ENCODE results near the gene TNFSF18. TPM values are rescaled to one million over a fixed set of nuclear protein-coding genes. Genes with fewer than 3 reads are reported as not detected.

TNFSF18 gene
- polyA plus RNA-seq, 1 donor = 0.18 TPM

GRCh38 chr1:173005196-173005864 lies 45.4 kb downstream of the TNFSF18 start:
- no peaks in the 10 kb centered on the region for H3K36me3 ChIP-seq (ENCODE audit: control insufficient read depth, insufficient read depth, low read length)
- H3K4me1 ChIP-seq (ENCODE audit: control insufficient read depth, insufficient read depth, low read length) = no peaks in the 10 kb centered on the region
- no CpG with 5 or more reads among the region's 2 CpGs for WGBS (ENCODE audit: insufficient coverage, low lambda C conversion rate)
- no peaks in the 10 kb centered on the region for H3K9me3 ChIP-seq (ENCODE audit: control insufficient read depth, low read depth, low read length)
- H3K4me3 ChIP-seq (ENCODE audit: low read length) = no peak overlapping the region
- DNase-seq = no peak
- H3K27ac ChIP-seq (ENCODE audit: low read length) = no peak overlapping the region
- no peaks in the 10 kb centered on the region for H3K27me3 ChIP-seq (ENCODE audit: control insufficient read depth, insufficient read depth, low read length)

GRCh38 chr1:173002891-173003838 lies 47.6 kb downstream of the TNFSF18 start:
- 86% methylated on average over 5 of the region's 6 CpGs for WGBS (ENCODE audit: insufficient coverage, low lambda C conversion rate)
- no peak for DNase-seq
- no peak overlapping the region for H3K27ac ChIP-seq (ENCODE audit: low read length)
- no peaks in the 10 kb centered on the region for H3K9me3 ChIP-seq (ENCODE audit: control insufficient read depth, low read depth, low read length)
- H3K36me3 ChIP-seq (ENCODE audit: control insufficient read depth, insufficient read depth, low read length) = no peaks in the 10 kb centered on the region
- no peak overlapping the region for H3K4me3 ChIP-seq (ENCODE audit: low read length)
- no peaks in the 10 kb centered on the region for H3K4me1 ChIP-seq (ENCODE audit: control insufficient read depth, insufficient read depth, low read length)
- no peaks in the 10 kb centered on the region for H3K27me3 ChIP-seq (ENCODE audit: control insufficient read depth, insufficient read depth, low read length)

GRCh38 chr1:172999349-172999748 lies 51.4 kb downstream of the TNFSF18 start:
- H3K36me3 ChIP-seq (ENCODE audit: control insufficient read depth, insufficient read depth, low read length) = no peaks in the 10 kb centered on the region
- H3K4me1 ChIP-seq (ENCODE audit: control insufficient read depth, insufficient read depth, low read length) = no peaks in the 10 kb centered on the region
- H3K27ac ChIP-seq (ENCODE audit: low read length) = no peak overlapping the region
- H3K27me3 ChIP-seq (ENCODE audit: control insufficient read depth, insufficient read depth, low read length) = no peaks in the 10 kb centered on the region
- WGBS (ENCODE audit: insufficient coverage, low lambda C conversion rate) = 80% methylated on average over 1 of the region's 3 CpGs
- no peaks in the 10 kb centered on the region for H3K9me3 ChIP-seq (ENCODE audit: control insufficient read depth, low read depth, low read length)
- no peak for DNase-seq
- H3K4me3 ChIP-seq (ENCODE audit: low read length) = no peak overlapping the region

- WGBS (ENCODE audit: insufficient coverage, low lambda C conversion rate) = 88% methylated on average over 1 of the region's 2 CpGs
- Histone ChIP-seq H3K9me3 (ENCODE audit: control insufficient read depth, low read depth, low read length) (no peaks in the 10 kb centered on the region), H3K4me3 (ENCODE audit: low read length) (no peak overlapping the region), H3K4me1 (ENCODE audit: control insufficient read depth, insufficient read depth, low read length) (no peaks in the 10 kb centered on the region), H3K36me3 (ENCODE audit: control insufficient read depth, insufficient read depth, low read length) (no peaks in the 10 kb centered on the region), H3K27ac (ENCODE audit: low read length) (no peak overlapping the region), H3K27me3 (ENCODE audit: control insufficient read depth, insufficient read depth, low read length) (no peaks in the 10 kb centered on the region)
- no peak for DNase-seq
Measured at GRCh38 chr1:172997941-172998361, 52.8 kb downstream of the TNFSF18 start.

- H3K27ac ChIP-seq (ENCODE audit: low read length) = no peak overlapping the region
- H3K4me1 ChIP-seq (ENCODE audit: control insufficient read depth, insufficient read depth, low read length) = no peaks in the 10 kb centered on the region
- H3K36me3 ChIP-seq (ENCODE audit: control insufficient read depth, insufficient read depth, low read length) = no peaks in the 10 kb centered on the region
- no peak overlapping the region for H3K4me3 ChIP-seq (ENCODE audit: low read length)
- no peak for DNase-seq
- no peaks in the 10 kb centered on the region for H3K27me3 ChIP-seq (ENCODE audit: control insufficient read depth, insufficient read depth, low read length)
- 100% methylated on average over 1 of the region's 2 CpGs for WGBS (ENCODE audit: insufficient coverage, low lambda C conversion rate)
- no peaks in the 10 kb centered on the region for H3K9me3 ChIP-seq (ENCODE audit: control insufficient read depth, low read depth, low read length)
Measured at GRCh38 chr1:172993640-172994039, 57.1 kb downstream of the TNFSF18 start.

- DNase-seq = peak in 1 of 2 donors; percentile 27
- Histone ChIP-seq H3K36me3 (ENCODE audit: control insufficient read depth, insufficient read depth, low read length) (no peaks in the 10 kb centered on the region), H3K27ac (ENCODE audit: low read length) (no peak overlapping the region), H3K4me1 (ENCODE audit: control insufficient read depth, insufficient read depth, low read length) (no peaks in the 10 kb centered on the region), H3K27me3 (ENCODE audit: control insufficient read depth, insufficient read depth, low read length) (no peaks in the 10 kb centered on the region), H3K9me3 (ENCODE audit: control insufficient read depth, low read depth, low read length) (no peaks in the 10 kb centered on the region), H3K4me3 (ENCODE audit: low read length) (no peak overlapping the region)
- no CpG with 5 or more reads among the region's 1 CpG for WGBS (ENCODE audit: insufficient coverage, low lambda C conversion rate)
Measured at GRCh38 chr1:172991674-172992400, 58.9 kb downstream of the TNFSF18 start.

- H3K9me3 ChIP-seq (ENCODE audit: control insufficient read depth, low read depth, low read length) = no peaks in the 10 kb centered on the region
- no peaks in the 10 kb centered on the region for H3K4me1 ChIP-seq (ENCODE audit: control insufficient read depth, insufficient read depth, low read length)
- no peak overlapping the region for H3K4me3 ChIP-seq (ENCODE audit: low read length)
- no peaks in the 10 kb centered on the region for H3K36me3 ChIP-seq (ENCODE audit: control insufficient read depth, insufficient read depth, low read length)
- WGBS (ENCODE audit: insufficient coverage, low lambda C conversion rate) = 80% methylated on average over 1 of the region's 3 CpGs
- DNase-seq = no peak
- H3K27me3 ChIP-seq (ENCODE audit: control insufficient read depth, insufficient read depth, low read length) = no peaks in the 10 kb centered on the region
- H3K27ac ChIP-seq (ENCODE audit: low read length) = no peak overlapping the region
Measured at GRCh38 chr1:172990598-172991215, 60.0 kb downstream of the TNFSF18 start.

Other genes with a start within 250 kb of the TNFSF18 start
- gene TNFSF4, start 156.4 kb upstream of the TNFSF18 start, polyA plus RNA-seq = 0.63 TPM